Stimulated activated CD8-positive, alpha-beta memory T cell treated with anti-CD3 and anti-CD28 coated beads, Interleukin-2, amount 100 ng/mL, for 48 hours (primary cell): ENCODE results near the gene NEMP2.

ENCODE experiments used
- DNase-seq, 2 donors: peaks; one replicate each; pipeline ENCODE4 v3.0.0-alpha.2; 2020; ENCODE audit warnings: low read depth in 2 of 2

Gene NEMP2

DNA sequence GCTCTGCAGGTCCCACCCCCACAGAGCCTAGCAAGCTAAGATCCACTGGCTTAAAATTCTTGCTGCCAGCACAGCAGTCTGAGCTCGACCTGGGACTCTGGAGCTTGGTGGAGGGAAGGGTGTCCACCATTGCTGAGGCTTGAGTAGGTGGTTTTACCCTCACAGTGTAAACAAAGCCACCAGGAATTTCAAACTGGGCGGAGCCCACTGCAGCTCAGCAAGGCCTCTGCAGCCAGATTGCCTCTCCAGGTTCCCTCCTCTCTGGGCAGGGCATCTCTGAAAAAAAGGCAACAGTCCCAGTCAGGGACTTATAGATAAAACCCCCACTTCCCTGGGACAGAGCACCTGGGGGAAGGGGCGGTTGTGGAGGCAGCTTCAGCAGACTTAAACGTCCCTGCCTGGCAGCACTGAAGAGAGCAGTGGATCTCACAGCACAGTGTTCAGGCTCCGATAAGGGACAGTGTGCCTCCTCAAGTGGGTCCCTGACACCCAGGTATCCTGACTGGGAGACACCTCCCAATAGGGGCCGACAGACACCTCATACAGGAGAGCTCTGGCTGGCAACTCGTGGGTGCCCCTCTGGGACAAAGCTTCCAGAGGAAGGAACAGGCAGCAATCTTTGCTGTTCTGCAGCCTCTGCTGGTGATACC, 20.0 kb upstream of the NEMP2 start:
- DNase-seq, result no peak

DNA sequence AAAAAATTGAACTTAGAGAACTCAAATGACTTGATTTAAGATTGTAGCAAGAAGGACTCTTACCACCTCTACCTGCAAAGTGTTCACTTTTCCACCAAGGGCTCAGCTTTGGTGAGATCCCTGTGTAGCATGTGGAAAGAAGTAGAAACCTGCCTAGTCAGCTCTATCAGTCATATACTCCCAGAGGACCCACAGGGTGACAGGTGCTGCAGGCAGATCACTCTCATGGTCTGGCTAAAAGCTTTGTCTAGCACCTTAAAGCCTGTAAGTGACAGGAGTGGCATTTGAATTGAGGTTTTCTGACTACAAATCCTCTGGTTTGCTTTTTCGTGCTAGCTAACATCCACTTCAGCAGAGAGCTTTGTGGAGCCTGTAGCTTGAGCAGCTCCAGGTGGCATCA, 18.7 kb upstream of the NEMP2 start:
- DNase-seq, result no peak

DNA sequence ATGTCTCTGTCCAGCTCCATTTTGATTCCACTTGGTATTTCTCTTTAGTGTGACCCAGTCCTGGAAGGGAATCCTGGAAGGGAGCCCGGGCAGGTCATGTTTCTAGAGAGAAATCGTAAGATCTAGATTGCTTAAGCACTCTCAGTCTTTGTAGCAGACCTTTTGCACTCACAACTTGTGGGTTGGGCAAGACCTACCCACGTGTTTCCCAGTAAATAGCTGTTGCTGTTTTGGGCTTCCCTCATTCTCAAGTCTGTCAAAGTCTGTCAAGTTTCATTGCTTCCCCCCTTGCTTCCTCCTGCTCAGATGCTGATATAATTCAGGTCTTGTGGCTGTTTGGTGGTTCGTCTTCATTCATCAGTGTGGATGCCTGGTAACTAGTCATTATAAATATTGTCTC, 17.4 kb upstream of the NEMP2 start:
- no peak for DNase-seq

DNA sequence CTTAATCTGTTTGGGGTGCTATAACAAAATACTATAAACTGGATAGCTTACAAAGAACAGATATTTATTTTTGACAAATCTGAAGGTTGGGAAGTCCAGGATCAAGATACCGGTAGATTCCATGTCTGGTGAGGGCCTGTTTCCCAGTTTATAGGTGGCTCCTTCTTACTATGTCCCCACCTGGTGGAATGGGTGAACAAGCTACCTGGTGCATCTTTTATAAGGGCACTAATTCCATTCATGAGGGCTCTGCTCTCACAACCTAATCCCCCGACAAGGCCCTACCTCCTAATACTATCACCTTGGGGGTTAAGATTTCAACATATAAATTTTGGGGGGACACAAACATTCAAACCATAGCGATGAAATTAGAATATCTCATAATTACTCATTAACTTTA, 15.6 kb upstream of the NEMP2 start:
- DNase-seq, result no peak

DNA sequence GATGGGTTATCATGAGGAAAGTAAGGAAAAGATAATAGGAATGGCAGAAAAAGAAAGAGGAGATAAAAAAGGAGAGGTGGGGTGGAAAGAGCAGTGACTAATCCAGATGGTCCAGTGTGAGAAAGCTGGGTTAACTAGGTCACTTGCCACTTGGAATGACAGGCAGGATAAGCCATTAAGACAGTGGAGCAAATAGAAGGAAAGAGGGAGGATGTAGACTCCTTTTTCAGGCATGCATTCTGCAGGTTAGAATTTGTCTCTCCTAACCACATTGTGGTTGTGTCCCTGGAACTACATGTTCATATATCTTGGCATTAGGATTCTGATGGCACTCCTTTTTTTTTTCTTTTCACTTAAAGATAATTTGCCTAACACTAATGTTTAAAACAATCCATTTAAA, 13.4 kb upstream of the NEMP2 start:
- DNase-seq, result no peak

DNA sequence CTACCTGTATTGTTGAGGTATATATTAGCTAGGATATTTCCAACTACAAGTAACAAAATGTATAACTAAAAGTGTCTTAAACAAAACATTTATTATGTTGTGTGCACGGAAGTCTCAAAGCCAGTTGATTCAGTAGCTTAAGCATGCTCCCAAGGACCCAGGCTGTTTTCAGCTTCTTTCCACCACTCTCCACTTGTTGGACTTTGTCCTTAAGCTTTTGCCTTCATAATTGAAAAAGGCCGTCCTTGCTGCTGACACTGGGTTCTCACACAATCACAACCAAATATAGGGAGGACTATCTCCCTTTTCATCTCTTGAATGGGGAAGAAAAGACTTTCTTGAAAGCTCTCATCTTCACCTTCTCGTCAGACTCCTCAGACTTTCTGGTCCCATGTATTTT, 12.2 kb upstream of the NEMP2 start:
- DNase-seq, result no peak

DNA sequence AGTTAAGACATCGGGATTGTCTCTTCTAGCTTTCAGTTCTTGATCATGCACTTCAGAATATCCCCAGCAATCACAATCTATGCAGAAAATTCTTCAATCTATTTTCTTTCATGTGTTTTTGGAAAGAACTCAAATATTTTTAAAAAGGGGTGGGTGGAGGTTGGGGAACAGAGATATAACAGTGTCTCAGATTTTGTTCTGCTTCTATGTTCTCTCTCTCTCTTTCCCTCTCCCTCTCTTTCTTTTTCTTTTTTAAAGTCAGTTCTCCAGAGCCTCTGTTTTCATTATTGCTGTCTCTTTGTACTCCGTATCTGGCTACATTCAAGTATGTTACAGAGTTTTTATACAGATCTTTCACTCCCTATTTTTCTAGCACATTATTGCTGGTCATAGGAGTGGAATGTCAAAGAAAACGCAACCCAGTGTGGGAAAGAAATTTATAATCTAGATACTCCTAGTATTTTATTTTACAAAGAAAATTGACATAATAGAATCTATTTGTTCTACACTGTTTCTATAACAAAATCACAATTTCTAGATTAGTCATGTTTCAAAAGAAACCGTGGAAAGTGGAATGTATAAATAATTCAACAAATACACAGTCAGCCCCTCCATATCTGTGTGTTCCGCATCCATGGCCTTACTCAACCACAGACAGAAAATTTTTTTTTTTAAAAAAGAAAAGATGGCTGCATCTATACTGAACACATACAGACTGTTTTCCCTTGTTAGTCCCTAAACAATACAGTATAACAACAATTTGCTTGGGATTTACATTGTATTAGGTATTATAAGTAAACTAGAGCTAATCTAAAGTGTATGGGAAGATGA, 11.2 kb upstream of the NEMP2 start:
- no peak for DNase-seq

DNA sequence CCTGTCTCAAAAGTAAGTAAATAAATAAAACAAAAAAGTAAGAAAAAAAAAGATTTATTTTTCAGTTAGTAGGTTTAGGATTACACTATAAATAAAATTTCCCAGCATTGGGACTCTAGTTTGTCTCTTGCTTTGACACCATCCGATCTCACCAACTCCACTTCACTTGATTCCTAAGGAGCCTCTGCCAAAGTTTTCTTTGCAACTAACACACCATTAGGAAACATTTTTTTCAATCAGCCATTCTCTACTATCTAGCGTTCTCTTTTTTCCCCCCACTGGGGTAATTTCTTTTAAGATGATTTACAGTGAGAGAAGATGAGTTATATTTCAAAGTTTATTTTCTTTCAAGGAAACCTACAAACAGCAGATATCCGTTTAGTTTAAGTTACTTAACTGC, 10.6 kb upstream of the NEMP2 start:
- no peak for DNase-seq

DNA sequence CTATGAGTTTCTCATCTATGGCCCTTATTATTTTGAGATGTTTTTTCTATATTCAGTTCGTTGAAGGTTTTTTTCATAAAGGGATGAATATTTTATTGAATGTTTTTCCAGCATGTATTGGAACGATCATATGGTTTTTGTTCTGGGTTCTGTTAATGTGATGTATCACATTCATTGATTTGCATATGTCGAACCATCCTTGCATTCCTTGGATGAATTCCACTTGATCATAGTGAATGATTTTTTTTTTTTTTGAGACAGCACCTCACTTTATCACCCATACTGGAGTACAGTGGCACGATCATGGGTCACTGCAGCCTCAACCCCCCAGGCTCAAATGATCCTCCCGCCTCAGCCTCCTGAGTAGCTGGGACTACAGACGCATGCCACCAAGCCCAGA, 5.5 kb upstream of the NEMP2 start:
- no peak for DNase-seq

DNA sequence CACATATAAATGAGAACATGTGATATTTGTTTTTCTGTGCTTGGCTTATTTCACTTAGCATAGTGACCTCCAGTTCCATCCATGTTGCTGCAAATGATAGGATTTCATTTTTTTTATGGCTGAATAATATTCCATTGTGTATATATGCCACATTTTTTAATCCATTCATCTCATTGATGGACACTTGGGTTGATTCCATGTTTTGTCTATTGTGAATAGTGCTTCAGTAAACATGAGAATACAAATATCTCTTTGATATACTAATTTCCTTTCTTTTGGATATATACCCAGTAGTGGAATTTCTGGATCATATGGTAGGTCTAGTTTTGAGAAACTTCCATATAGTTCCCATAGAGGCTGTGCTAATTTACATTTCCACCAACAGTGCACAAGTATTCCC, 3.7 kb upstream of the NEMP2 start:
- no peak for DNase-seq

DNA sequence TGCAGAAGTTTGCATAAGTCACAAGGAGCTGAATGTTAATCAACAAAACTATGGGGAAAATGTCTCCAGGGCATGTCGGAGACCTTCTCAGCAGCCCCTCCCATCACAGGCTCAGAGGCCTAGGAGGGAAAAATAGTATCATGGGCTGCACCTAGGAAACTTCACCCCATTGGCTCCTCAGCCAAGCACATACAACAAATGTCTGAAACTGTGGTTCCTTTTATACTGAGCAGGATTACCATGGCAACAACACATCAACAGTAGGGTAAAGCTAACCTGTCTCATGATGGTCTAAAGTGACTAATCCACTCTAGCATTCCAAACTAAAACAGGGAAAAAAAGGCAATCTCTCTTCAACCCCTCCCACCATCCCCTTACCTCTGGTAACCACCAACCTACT, 3.2 kb upstream of the NEMP2 start:
- DNase-seq, result no peak

DNA sequence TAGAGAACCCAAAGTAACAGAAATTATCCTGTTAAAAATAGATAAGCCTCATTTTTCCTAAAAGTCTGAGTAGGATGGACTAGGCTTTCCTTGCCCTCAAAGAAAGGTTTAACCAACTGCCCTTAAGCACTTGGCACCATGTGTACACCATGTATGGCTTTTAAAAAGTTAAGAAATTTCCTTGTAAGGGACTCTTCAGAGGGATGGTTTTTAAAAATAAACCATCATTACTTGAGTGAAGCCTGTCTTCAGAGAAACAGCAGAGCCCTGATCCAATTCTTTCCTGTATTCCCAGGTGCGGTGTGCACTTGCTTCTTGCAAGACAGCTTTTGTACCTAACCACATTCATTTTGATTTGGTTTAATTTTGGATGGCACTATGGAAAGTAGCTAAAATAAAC, 1.1 kb upstream of the NEMP2 start:
- no peak for DNase-seq

DNA sequence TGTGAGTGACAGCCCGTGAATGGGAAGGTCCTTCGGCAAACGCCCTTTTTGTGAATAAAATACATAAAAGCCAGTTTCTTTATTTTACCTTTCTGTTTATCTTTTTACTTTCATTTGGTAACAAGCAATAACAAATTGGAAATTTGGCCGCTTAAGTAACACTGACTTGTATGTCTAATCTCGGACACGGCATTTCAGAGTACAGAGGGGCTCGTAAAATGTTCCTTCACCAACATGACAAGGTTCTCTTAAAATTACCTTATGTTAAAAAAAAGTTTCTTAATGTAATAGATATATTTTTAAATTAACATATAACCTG, 558 bp upstream of the NEMP2 start:
- no peak for DNase-seq

DNA sequence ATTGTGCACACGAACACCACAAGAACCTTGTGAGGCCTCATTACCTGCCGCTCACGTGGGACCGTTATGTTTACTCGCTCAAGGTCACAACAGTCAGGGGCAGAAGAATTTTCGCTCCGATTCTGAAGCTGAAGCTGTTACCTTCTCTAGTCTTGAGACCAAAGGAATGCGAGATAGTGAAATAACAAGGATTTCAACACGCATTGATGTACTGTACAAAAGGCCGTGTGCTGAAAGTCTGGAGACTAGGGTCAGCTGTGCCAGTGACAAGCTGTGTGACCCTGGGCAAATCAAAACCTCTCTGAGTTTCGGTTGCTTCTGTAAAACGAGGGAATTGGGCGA, 583 bp downstream of the NEMP2 start:
- peak; percentile 23 to 30 for DNase-seq

DNA sequence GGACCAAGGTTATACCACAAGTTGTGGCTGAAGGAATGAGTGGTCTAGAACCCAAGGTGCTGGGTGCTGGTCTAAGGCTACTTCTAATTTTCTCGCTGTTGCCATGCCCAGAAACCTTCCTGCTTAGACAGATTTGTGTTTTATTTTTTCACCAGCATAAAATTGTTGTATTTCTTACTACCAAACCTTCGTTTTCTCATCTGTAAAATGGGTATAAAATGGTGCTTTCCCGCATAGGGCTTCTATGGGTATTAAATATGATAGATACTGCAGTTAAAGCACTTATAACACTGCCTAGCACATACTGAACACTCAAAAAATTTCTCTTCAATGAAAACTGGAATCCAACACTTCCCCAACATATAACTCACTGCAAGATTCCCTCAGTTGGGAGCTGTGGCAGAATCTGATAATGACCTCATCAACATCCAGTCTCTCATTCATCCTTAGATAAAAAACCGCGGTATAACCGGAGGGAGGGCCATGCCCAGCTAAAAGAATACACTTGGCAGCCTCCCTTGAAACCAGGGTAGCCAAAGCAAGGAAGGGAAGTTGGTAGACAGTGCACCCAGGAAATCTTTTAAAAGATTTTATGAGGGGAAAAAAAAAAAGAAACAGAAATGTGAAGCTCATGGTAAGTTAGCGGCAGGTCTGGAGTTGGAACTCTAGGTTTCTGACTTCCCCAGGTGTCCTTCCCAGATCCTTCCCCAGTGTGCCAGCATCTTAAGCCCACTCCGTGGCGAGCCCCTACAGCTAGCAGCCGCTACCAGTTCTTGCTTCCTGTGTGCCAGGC, 1.2 kb downstream of the NEMP2 start:
- no peak for DNase-seq

DNA sequence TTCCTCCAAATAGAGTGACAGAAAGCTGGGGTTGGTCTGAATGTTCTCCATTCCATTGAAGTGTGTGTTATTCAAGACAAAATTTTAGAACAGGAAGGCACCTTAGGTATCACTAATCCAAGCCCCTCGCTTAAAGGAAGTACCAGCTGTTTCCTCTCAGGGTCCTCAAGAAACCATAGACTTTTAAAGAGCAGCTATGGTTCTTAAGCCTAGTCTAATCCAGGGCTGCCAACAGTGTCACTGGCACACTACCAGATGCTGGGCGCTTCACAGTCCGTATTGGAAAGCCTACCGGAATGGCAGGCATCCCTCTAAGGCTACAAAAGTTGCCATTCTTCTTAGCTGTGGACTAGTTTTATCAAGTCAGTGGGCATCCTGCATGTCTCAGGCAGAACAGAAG, 1.9 kb downstream of the NEMP2 start:
- DNase-seq, result no peak

DNA sequence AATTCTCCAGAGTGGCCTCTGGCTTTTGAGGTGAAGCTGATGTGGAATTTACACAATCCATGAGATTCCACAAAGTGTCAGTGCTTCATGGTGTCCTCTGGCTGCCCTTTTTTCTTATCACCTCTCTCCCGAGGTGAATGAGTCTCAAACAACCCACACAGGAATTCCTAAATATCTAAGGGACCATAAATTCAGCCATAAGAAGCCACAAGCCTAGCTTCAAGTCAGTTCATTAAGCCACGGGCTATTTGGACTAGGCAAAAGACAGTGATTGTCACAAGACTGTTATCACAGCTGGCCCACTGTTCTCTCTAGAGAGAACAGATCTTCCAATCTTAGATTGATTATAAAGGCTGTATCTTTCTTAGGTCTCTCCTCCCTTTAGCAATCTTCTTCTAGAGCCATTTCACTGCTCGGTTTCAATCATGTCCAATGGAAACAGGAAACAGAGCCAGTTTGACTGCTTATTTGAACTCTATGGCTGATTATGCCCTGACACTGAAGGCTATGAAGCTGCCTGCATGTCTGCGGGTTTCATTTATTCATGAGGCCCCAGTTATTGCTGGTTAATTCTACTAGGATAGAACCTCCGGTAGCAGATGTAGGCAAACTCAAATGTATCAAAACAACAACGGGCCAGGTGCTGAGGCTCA, 4.1 kb downstream of the NEMP2 start:
- DNase-seq, result no peak

DNA sequence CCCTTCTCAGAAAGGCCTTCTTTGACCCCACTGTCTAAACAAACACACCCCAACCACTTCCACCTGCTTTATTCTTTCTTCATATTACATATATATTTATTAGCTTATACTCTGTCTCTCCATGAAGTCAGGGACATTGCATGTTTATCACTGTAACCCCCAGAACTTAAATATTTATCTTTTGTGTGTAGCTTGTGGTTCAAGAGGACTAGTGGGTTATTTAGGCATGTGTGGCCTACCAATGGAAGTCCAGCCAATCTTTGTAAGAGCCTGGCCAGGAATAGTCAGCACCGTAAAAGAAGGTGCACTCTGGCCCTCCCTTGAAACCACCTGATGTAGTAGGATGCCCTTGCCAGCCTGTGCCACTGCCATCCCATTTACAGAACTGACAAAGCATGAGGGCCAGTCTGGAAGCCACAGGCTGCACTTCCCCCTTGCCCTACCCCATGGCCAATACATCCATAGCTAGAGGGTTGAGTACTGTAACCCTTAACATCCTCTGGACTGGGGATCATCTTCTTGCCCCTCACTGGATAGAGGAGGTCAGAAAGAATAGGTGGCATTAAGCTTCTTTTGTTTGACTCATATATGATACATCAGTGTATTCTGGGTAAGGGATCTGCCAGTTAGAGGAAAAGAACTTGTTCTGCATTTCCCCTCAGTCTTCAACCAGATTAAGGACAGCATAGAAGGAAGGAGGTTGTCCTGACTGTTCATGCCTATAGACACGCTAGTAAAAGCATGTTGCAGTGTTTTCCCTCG, 4.9 kb downstream of the NEMP2 start:
- DNase-seq, result no peak

DNA sequence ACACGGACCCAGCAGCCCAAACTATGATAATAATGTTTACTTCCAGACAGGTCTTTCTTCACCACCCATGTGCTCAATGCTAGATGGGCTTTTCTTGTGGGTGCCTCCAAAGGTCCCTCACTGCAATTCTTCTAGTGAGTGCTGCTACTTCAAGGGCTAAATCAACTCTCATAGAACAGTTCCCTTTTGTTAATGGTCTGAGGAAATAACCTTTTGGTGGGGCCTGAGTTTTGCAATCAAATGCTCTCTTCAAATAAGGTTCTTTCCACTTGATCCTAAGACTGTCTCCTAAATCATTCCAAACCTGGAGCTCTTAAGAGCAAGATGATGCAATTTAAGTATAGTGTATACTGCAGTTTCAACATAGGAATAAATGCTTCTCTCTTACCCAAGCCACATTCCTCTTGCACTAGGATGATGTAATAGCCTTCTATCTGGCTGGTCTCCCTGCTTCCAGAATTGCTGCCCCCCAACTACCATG, 6.0 kb downstream of the NEMP2 start:
- DNase-seq, result no peak

DNA sequence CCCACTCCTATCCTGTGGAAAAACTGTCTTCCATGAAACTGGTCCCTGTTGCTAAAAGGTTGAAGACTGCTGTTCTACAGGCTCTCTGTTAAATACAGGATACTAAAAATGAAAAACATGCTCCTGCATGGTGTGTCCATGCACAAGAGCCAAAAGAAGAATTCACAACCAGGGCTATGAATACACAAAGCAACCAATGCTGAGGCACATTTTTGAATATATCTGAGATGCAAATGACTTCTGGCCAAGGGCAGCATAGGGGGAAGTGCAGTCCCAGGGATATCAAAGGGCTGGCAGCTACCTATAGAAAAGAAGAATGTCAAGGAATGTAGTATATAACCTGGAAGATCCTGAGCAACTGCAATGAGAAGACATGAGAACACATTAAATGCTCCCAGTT, 6.6 kb downstream of the NEMP2 start:
- DNase-seq, result no peak

DNA sequence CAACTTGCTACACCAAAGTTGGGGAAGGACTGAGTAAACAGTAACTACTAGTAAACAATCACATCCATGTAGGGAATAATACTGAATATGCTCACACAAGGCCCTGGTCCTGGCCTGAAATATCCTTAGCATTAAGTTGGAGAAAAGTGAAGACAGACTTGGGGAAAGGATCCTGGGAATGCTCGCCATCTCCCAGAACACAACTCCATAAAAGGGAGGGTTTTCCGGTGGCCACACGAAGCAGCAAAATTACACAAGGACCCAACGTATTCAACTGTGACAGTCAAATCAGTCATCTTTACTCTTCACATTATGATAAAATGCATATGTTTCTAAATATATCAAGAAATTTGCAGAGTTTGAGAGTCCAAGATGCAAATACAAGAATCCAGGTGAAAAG, 7.3 kb downstream of the NEMP2 start:
- DNase-seq, result no peak
